Measurements from ENCODE around the gene ZNF691. TPM values are rescaled to one million over a fixed set of nuclear protein-coding genes. Genes with fewer than 3 reads are reported as not detected.

Gene ZNF691
- total RNA-seq, 1 experiment from 2014 or later = 15.4 TPM

- Histone ChIP-seq H3K4me3 (ENCODE audit: low read length) (peak overlapping the region; percentile 81), H3K27ac (ENCODE audit: low read length) (peak overlapping the region; percentile 62), H2AFZ (ENCODE audit: low read length) (no peak overlapping the region), H3K9me3 (ENCODE audit: low read length) (no peaks in the 10 kb centered on the region), H4K20me1 (ENCODE audit: insufficient read depth, low read depth, low read length) (no peaks in the 10 kb centered on the region), H3K27me3 (ENCODE audit: low read length) (no peaks in the 10 kb centered on the region), H3K36me3 (ENCODE audit: insufficient read depth, low read length) (peaks cover 26% of the 10 kb centered on the region), H3K4me2 (ENCODE audit: low read depth, low read length, poor library complexity, severe bottlenecking) (peak overlapping the region; percentile 83), H3K4me1 (ENCODE audit: low read length) (peaks cover 60% of the 10 kb centered on the region), H3K9me2 (replicated peaks; ENCODE audit: insufficient read depth, low read length) (no peaks in the 10 kb centered on the region), H3K79me2 (ENCODE audit: low read length) (peaks cover 27% of the 10 kb centered on the region), H3K9ac (ENCODE audit: low read length) (peak overlapping the region; percentile 88)
- DNase-seq = peak; percentile 70
Measured at GRCh38 chr1:42847721-42848460, 1.5 kb downstream of the ZNF691 start.

GRCh38 chr1:42848823-42849537 lies 2.6 kb downstream of the ZNF691 start:
- no peak overlapping the region for H3K4me3 ChIP-seq (ENCODE audit: low read length)
- peak overlapping the region; percentile 62 for H3K27ac ChIP-seq (ENCODE audit: low read length)
- H2AFZ ChIP-seq (ENCODE audit: low read length) = no peak overlapping the region
- H3K36me3 ChIP-seq (ENCODE audit: insufficient read depth, low read length) = peaks cover 26% of the 10 kb centered on the region
- H3K79me2 ChIP-seq (ENCODE audit: low read length) = peaks cover 27% of the 10 kb centered on the region
- peaks cover 70% of the 10 kb centered on the region for H3K4me1 ChIP-seq (ENCODE audit: low read length)
- H3K9me2 ChIP-seq (replicated peaks; ENCODE audit: insufficient read depth, low read length) = no peaks in the 10 kb centered on the region
- H4K20me1 ChIP-seq (ENCODE audit: insufficient read depth, low read depth, low read length) = no peaks in the 10 kb centered on the region
- no peak for DNase-seq
- H3K4me2 ChIP-seq (ENCODE audit: low read depth, low read length, poor library complexity, severe bottlenecking) = no peak overlapping the region
- no peaks in the 10 kb centered on the region for H3K9me3 ChIP-seq (ENCODE audit: low read length)
- no peaks in the 10 kb centered on the region for H3K27me3 ChIP-seq (ENCODE audit: low read length)
- no peak overlapping the region for H3K9ac ChIP-seq (ENCODE audit: low read length)

- Histone ChIP-seq H3K9ac (ENCODE audit: low read length) (no peak overlapping the region), H3K4me1 (ENCODE audit: low read length) (peaks cover 70% of the 10 kb centered on the region), H3K27me3 (ENCODE audit: low read length) (no peaks in the 10 kb centered on the region), H3K36me3 (ENCODE audit: insufficient read depth, low read length) (peaks cover 26% of the 10 kb centered on the region), H3K4me2 (ENCODE audit: low read depth, low read length, poor library complexity, severe bottlenecking) (no peak overlapping the region), H3K79me2 (ENCODE audit: low read length) (peaks cover 27% of the 10 kb centered on the region), H3K9me3 (ENCODE audit: low read length) (no peaks in the 10 kb centered on the region), H3K27ac (ENCODE audit: low read length) (no peak overlapping the region), H2AFZ (ENCODE audit: low read length) (no peak overlapping the region), H3K4me3 (ENCODE audit: low read length) (no peak overlapping the region), H4K20me1 (ENCODE audit: insufficient read depth, low read depth, low read length) (no peaks in the 10 kb centered on the region), H3K9me2 (replicated peaks; ENCODE audit: insufficient read depth, low read length) (no peaks in the 10 kb centered on the region)
- no peak for DNase-seq
Measured at GRCh38 chr1:42849944-42850343, 3.5 kb downstream of the ZNF691 start.

GRCh38 chr1:42851420-42851819 lies 5.0 kb downstream of the ZNF691 start:
- H3K79me2 ChIP-seq (ENCODE audit: low read length) = peaks cover 27% of the 10 kb centered on the region
- H3K4me2 ChIP-seq (ENCODE audit: low read depth, low read length, poor library complexity, severe bottlenecking) = peak overlapping the region; percentile 50
- H3K27me3 ChIP-seq (ENCODE audit: low read length) = no peaks in the 10 kb centered on the region
- H4K20me1 ChIP-seq (ENCODE audit: insufficient read depth, low read depth, low read length) = no peaks in the 10 kb centered on the region
- DNase-seq = no peak
- H3K27ac ChIP-seq (ENCODE audit: low read length) = peak overlapping the region; percentile 88
- H3K9me2 ChIP-seq (replicated peaks; ENCODE audit: insufficient read depth, low read length) = no peaks in the 10 kb centered on the region
- H3K36me3 ChIP-seq (ENCODE audit: insufficient read depth, low read length) = peaks cover 26% of the 10 kb centered on the region
- peak overlapping the region; percentile 23; the same call in 1 of the 2 replicates for H3K9ac ChIP-seq (ENCODE audit: low read length)
- H3K9me3 ChIP-seq (ENCODE audit: low read length) = no peaks in the 10 kb centered on the region
- H3K4me3 ChIP-seq (ENCODE audit: low read length) = peak overlapping the region; percentile 27
- H2AFZ ChIP-seq (ENCODE audit: low read length) = no peak overlapping the region
- peaks cover 63% of the 10 kb centered on the region for H3K4me1 ChIP-seq (ENCODE audit: low read length)

- Histone ChIP-seq H3K27me3 (ENCODE audit: low read length) (no peaks in the 10 kb centered on the region), H3K79me2 (ENCODE audit: low read length) (peaks cover 21% of the 10 kb centered on the region), H3K9ac (ENCODE audit: low read length) (peak overlapping the region; percentile 23; the same call in 1 of the 2 replicates), H3K9me2 (replicated peaks; ENCODE audit: insufficient read depth, low read length) (no peaks in the 10 kb centered on the region), H3K4me3 (ENCODE audit: low read length) (peak overlapping the region; percentile 27), H3K4me2 (ENCODE audit: low read depth, low read length, poor library complexity, severe bottlenecking) (peak overlapping the region; percentile 50), H3K27ac (ENCODE audit: low read length) (peak overlapping the region; percentile 88), H3K4me1 (ENCODE audit: low read length) (peaks cover 63% of the 10 kb centered on the region), H2AFZ (ENCODE audit: low read length) (no peak overlapping the region), H3K36me3 (ENCODE audit: insufficient read depth, low read length) (peaks cover 26% of the 10 kb centered on the region), H4K20me1 (ENCODE audit: insufficient read depth, low read depth, low read length) (no peaks in the 10 kb centered on the region), H3K9me3 (ENCODE audit: low read length) (no peaks in the 10 kb centered on the region)
- DNase-seq = peak; percentile 70
Measured at GRCh38 chr1:42851960-42852607, 5.7 kb downstream of the ZNF691 start.

GRCh38 chr1:42852608-42852980 lies 6.2 kb downstream of the ZNF691 start:
- H3K9ac ChIP-seq (ENCODE audit: low read length) = peak overlapping the region; percentile 23; the same call in 1 of the 2 replicates
- peak overlapping the region; percentile 50 for H3K4me2 ChIP-seq (ENCODE audit: low read depth, low read length, poor library complexity, severe bottlenecking)
- H3K36me3 ChIP-seq (ENCODE audit: insufficient read depth, low read length) = peaks cover 26% of the 10 kb centered on the region
- H3K27ac ChIP-seq (ENCODE audit: low read length) = peak overlapping the region; percentile 88
- H3K9me2 ChIP-seq (replicated peaks; ENCODE audit: insufficient read depth, low read length) = no peaks in the 10 kb centered on the region
- H3K4me1 ChIP-seq (ENCODE audit: low read length) = peaks cover 59% of the 10 kb centered on the region
- no peak overlapping the region for H2AFZ ChIP-seq (ENCODE audit: low read length)
- no peaks in the 10 kb centered on the region for H3K9me3 ChIP-seq (ENCODE audit: low read length)
- peak; percentile 77 for DNase-seq
- H3K79me2 ChIP-seq (ENCODE audit: low read length) = peaks cover 15% of the 10 kb centered on the region
- no peaks in the 10 kb centered on the region for H4K20me1 ChIP-seq (ENCODE audit: insufficient read depth, low read depth, low read length)
- peak overlapping the region; percentile 27; the same call in 1 of the 2 replicates for H3K4me3 ChIP-seq (ENCODE audit: low read length)
- no peaks in the 10 kb centered on the region for H3K27me3 ChIP-seq (ENCODE audit: low read length)

- DNase-seq = no peak
- Histone ChIP-seq H3K9ac (ENCODE audit: low read length) (no peak overlapping the region; the same call in 1 of the 2 replicates), H3K27me3 (ENCODE audit: low read length) (no peaks in the 10 kb centered on the region), H3K9me3 (ENCODE audit: low read length) (no peaks in the 10 kb centered on the region), H3K4me1 (ENCODE audit: low read length) (peaks cover 52% of the 10 kb centered on the region), H3K9me2 (replicated peaks; ENCODE audit: insufficient read depth, low read length) (no peaks in the 10 kb centered on the region), H3K79me2 (ENCODE audit: low read length) (peaks cover 11% of the 10 kb centered on the region; the same call in 1 of the 2 replicates), H4K20me1 (ENCODE audit: insufficient read depth, low read depth, low read length) (no peaks in the 10 kb centered on the region), H3K4me2 (ENCODE audit: low read depth, low read length, poor library complexity, severe bottlenecking) (peak overlapping the region; percentile 50), H3K4me3 (ENCODE audit: low read length) (peak overlapping the region; percentile 27; the same call in 1 of the 2 replicates), H2AFZ (ENCODE audit: low read length) (no peak overlapping the region), H3K27ac (ENCODE audit: low read length) (peak overlapping the region; percentile 88), H3K36me3 (ENCODE audit: insufficient read depth, low read length) (peaks cover 26% of the 10 kb centered on the region)
Measured at GRCh38 chr1:42853116-42853884, 6.9 kb downstream of the ZNF691 start.
